Small intestine (tissue), 7 donors: ENCODE measurements around the gene SLC11A2. TPM values are rescaled to one million over a fixed set of nuclear protein-coding genes. Genes with fewer than 3 reads are reported as not detected.
"Not testable (repeated sequence)": the region's sequence is repeated elsewhere in the genome, so short reads cannot be mapped to it uniquely, and the experiment has no call there.

Source experiments
- DNase-seq, 2 donors: peaks; one replicate each; pipeline versions ENCODE4 v3.0.0 to v3.0.0-alpha.2; 2013
- FAIRE-seq: peaks from 2 replicates; lab custom pipeline; 2012; peaks lifted over from hg19 to GRCh38; lab: Jason Lieb, UNC
- H3K27ac ChIP-seq, 3 donors: one replicate each; pipeline ENCODE4 v1.5.1; 2013; ENCODE audit warnings: low read length in 2 of 3, mild to moderate bottlenecking in 2 of 3, control low read depth in 1 of 3, inconsistent platforms in 1 of 3, low read depth in 1 of 3, moderate library complexity in 1 of 3
- H3K27me3 ChIP-seq, 3 donors: one replicate each; pipeline ENCODE4 v1.6.1; 2013; ENCODE audit warnings: low read length in 3 of 3, inconsistent platforms in 1 of 3; ENCODE audit not compliant: control insufficient read depth in 3 of 3, insufficient read depth in 3 of 3
- H3K36me3 ChIP-seq, 3 donors: one replicate each; pipeline ENCODE4 v1.6.1; 2013; ENCODE audit warnings: low read length in 3 of 3, inconsistent platforms in 1 of 3, low read depth in 1 of 3, mild to moderate bottlenecking in 1 of 3, moderate library complexity in 1 of 3; ENCODE audit not compliant: control insufficient read depth in 3 of 3, insufficient read depth in 2 of 3
- H3K4me1 ChIP-seq, 3 donors: one replicate each; pipeline ENCODE4 v1.6.1; 2013; ENCODE audit warnings: low read length in 2 of 3, inconsistent platforms in 1 of 3, low read depth in 1 of 3, mild to moderate bottlenecking in 1 of 3, moderate library complexity in 1 of 3; ENCODE audit not compliant: control insufficient read depth in 3 of 3, insufficient read depth in 2 of 3
- H3K4me3 ChIP-seq, 3 donors: one replicate each; pipeline ENCODE4 v1.5.1; 2013; ENCODE audit warnings: low read length in 3 of 3, control low read depth in 1 of 3, inconsistent platforms in 1 of 3, low read depth in 1 of 3, mild to moderate bottlenecking in 1 of 3, moderate library complexity in 1 of 3
- H3K9me3 ChIP-seq, 2 donors: one replicate each; pipeline ENCODE4 v1.6.1; 2013; ENCODE audit warnings: low read depth in 1 of 2, low read length in 1 of 2; ENCODE audit not compliant: control insufficient read depth in 2 of 2, insufficient read depth in 1 of 2
- WGBS, 3 donors: extraction: QIAGEN DNeasy Blood & Tissue Kit; methylation state at CpG; one replicate each; pipeline ENCODE4 v1.1.7; 2013; 5-methylcytosine and 5-hydroxymethylcytosine counted together
- polyA plus RNA-seq, 4 donors: library from polyadenylated mRNA; stranded (reverse) in 3 of 4; unstranded in 1 of 4; fragments of 200-250 nt in 3 of 4; fragments of 120-200 nt in 1 of 4; gene quantifications; one replicate each; pipeline versions ENCODE4 v1.2.1 to v1.2.3, GENCODE V29; 2013
- donor health status: healthy with polysubstance abuse.
- donor health status: control.
- donor health status: control.
- donor health status: Bipolar disorder and iron deficiency.
- donor health status: healthy.

SLC11A2 gene
- polyA plus RNA-seq, 4 donors = 8.9 to 84.1 (median 16.8) TPM

DNA sequence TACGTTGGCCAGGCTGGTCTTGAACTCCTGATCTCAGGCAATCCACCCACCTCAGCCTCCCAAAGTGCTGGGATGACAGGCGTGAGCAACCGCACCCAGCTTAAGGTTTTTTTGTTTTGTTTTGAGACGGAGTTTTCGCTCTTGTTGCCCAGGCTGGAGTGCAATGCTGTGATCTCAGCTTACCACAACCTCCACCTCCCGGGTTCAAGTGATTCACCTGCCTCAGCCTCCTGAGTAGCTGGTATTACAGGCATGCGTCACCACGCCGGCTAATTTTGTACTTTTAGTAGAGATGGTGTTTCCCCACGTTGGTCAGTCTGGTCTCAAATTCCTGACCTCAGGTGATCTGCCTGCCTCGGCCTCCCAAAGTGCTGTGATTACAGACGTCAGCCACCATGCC, 95.7 kb downstream of the SLC11A2 start:
- not testable (repeated sequence) for DNase-seq, H3K27me3 ChIP-seq, H3K27ac ChIP-seq, H3K9me3 ChIP-seq, H3K4me3 ChIP-seq, FAIRE-seq
- Histone ChIP-seq H3K4me1 (peaks cover 6 to 49% (median 13%) of the 10 kb centered on the region in 3 donors), H3K36me3 (peaks cover 0 to 16% (median 1%) of the 10 kb centered on the region in 3 donors)
- 90 to 93% (median 91%) methylated on average over 12 of the region's 12 CpGs for WGBS, 3 donors

DNA sequence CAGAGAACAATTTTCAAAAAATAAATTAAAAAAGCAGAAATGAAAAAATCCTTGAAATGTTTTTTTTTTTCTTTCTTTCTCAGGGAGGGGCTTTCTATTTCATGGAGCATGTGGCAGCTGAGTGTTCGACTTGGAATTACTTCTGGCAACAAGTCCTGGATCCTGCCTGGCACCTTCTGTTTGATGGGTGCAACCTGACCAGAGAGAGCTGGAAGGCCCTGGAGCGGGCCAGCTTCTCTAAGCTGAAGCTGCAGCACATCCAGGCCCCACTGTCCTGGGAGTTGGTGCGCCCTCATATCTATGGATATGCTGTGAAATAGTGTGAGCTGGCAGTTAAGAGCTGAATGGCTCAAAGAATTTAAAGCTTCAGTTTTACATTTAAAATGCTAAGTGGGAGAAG, 96.4 kb downstream of the SLC11A2 start:
- DNase-seq = no peak
- Histone ChIP-seq H3K27me3 (no peaks in the 10 kb centered on the region), H3K4me1 (peaks cover 4 to 45% (median 12%) of the 10 kb centered on the region in 3 donors), H3K4me3 (no peak overlapping the region), H3K36me3 (peaks cover 0 to 16% (median 1%) of the 10 kb centered on the region in 3 donors), H3K27ac (no peak overlapping the region), H3K9me3 (no peaks in the 10 kb centered on the region)
- WGBS, 3 donors = 92 to 94% (median 94%) methylated on average over 3 of the region's 3 CpGs
- no peak for FAIRE-seq

Other genes with a start within 250 kb of the SLC11A2 start
- gene TMPRSS12, start 183.5 kb downstream of the SLC11A2 start, polyA plus RNA-seq = under 1 TPM in 1 of 4 donors, not detected in 3; 0.03 TPM
- not detected for gene HIGD1C, start 73.8 kb downstream of the SLC11A2 start, polyA plus RNA-seq
- 100 to 1,000 TPM in 1 of 4 donors, 10 to 100 TPM in 3; 74.7 to 173 (median 85.6) TPM for gene LETMD1, start 21.9 kb upstream of the SLC11A2 start, polyA plus RNA-seq
- gene CSRNP2, start 57.2 kb upstream of the SLC11A2 start, polyA plus RNA-seq = 10 to 100 TPM in 1 of 4 donors, 1 to 10 TPM in 3; 3.8 to 14.5 (median 8.1) TPM
- gene TFCP2, start 146.8 kb upstream of the SLC11A2 start, polyA plus RNA-seq = 10 to 100 TPM in 2 of 4 donors, 1 to 10 TPM in 2; 8.6 to 31.1 (median 13.6) TPM
- 1 to 10 TPM in 3 of 4 donors, under 1 TPM in 1; 0.22 to 6.1 (median 3.5) TPM for gene POU6F1, start 191.7 kb upstream of the SLC11A2 start, polyA plus RNA-seq
- 100 to 1,000 TPM; 325 to 498 (median 480) TPM for gene DAZAP2, start 212.4 kb upstream of the SLC11A2 start, polyA plus RNA-seq
- 10 to 100 TPM; 22.2 to 48.7 (median 31.2) TPM for gene SMAGP, start 244.0 kb upstream of the SLC11A2 start, polyA plus RNA-seq